GM18951 (cell line): ENCODE measurements around the gene SETD2.
"Not testable (repeated sequence)": the region's sequence is repeated elsewhere in the genome, so short reads cannot be mapped to it uniquely, and the experiment has no call there.

ENCODE experiments used
- POLR2A ChIP-seq: IDR thresholded peaks from 4 replicates; pipeline ENCODE4 v1.6.1; 2011; ENCODE audit warnings: mild to moderate bottlenecking; ENCODE audit not compliant: insufficient read length, insufficient read depth; ENCODE audit errors: extremely low read depth
- in situ Hi-C: fragments of 300-500 bp; cut with MboI; formaldehyde crosslinking; loops from one replicate; pipeline ENCODE4 v1.12.0; 2022; ENCODE audit warnings: low sequenced_read_pairs, mixed read lengths, inconsistent platforms; ENCODE audit not compliant: unreplicated experiment

Gene SETD2

GRCh38 chr3:47133641-47134040 lies 30.3 kb downstream of the SETD2 start:
- in situ Hi-C loops: no loop called here
- TF ChIP-seq POLR2A: no peak

GRCh38 chr3:47130557-47130956 lies 33.4 kb downstream of the SETD2 start:
- in situ Hi-C loops: no loop called here
- no peak for TF ChIP-seq POLR2A

GRCh38 chr3:47128137-47128536 lies 35.8 kb downstream of the SETD2 start:
- in situ Hi-C loops: no loop called here
- TF ChIP-seq POLR2A: no peak

- in situ Hi-C loops: no loop called here
- TF ChIP-seq POLR2A: no peak
Observed at GRCh38 chr3:47123857-47124256, 40.1 kb downstream of the SETD2 start.

GRCh38 chr3:47121409-47121808 lies 42.5 kb downstream of the SETD2 start:
- in situ Hi-C loops: no loop called here
- no peak for TF ChIP-seq POLR2A

- in situ Hi-C loops: no loop called here
- TF ChIP-seq POLR2A: no peak
Observed at GRCh38 chr3:47120138-47120537, 43.8 kb downstream of the SETD2 start.

GRCh38 chr3:47119387-47119786 lies 44.5 kb downstream of the SETD2 start:
- in situ Hi-C loops: not testable (repeated sequence)

- in situ Hi-C loops: no loop called here
- TF ChIP-seq POLR2A: no peak
Observed at GRCh38 chr3:47117807-47118364, 46.0 kb downstream of the SETD2 start.

- in situ Hi-C loops: not testable (repeated sequence)
Observed at GRCh38 chr3:47115524-47115923, 48.4 kb downstream of the SETD2 start.

- in situ Hi-C loops: no loop called here
- no peak for TF ChIP-seq POLR2A
Observed at GRCh38 chr3:47113669-47114365, 50.1 kb downstream of the SETD2 start.

- in situ Hi-C loops: no loop called here
- TF ChIP-seq POLR2A: no peak
Observed at GRCh38 chr3:47112997-47113396, 50.9 kb downstream of the SETD2 start.

GRCh38 chr3:47109393-47109792 lies 54.5 kb downstream of the SETD2 start:
- TF ChIP-seq POLR2A: no peak
- in situ Hi-C loops: no loop called here

GRCh38 chr3:47108546-47108945 lies 55.4 kb downstream of the SETD2 start:
- in situ Hi-C loops: no loop called here
- no peak for TF ChIP-seq POLR2A

GRCh38 chr3:47104259-47104658 lies 59.7 kb downstream of the SETD2 start:
- in situ Hi-C loops: no loop called here
- TF ChIP-seq POLR2A: no peak

- in situ Hi-C loops: no loop called here
- no peak for TF ChIP-seq POLR2A
Observed at GRCh38 chr3:47103619-47104018, 60.3 kb downstream of the SETD2 start.
